Trophoblast cell (in vitro differentiated cells and primary cell): ENCODE data around the gene LAMB1. TPM values are rescaled to one million over a fixed set of nuclear protein-coding genes. Genes with fewer than 3 reads are reported as not detected.

Source experiments
- DNase-seq, 2 donors: peaks; one replicate each; pipeline ENCODE4 v3.0.0-alpha.2; 2016
- H2AFZ ChIP-seq: 2 replicates; pipeline ENCODE4 v1.6.1; 2013; ENCODE audit warnings: low read length, moderate library complexity, mild to moderate bottlenecking; ENCODE audit not compliant: insufficient read depth, poor library complexity
- H2AK5ac ChIP-seq: 2 replicates; pipeline ENCODE4 v1.6.1; 2013; ENCODE audit warnings: mild to moderate bottlenecking, low read length
- H2BK120ac ChIP-seq: 2 replicates; pipeline ENCODE4 v1.6.1; 2013; ENCODE audit warnings: low read length, mild to moderate bottlenecking, moderate library complexity; ENCODE audit not compliant: insufficient read depth, poor library complexity
- H2BK12ac ChIP-seq: 2 replicates; pipeline ENCODE4 v1.6.1; 2013; ENCODE audit warnings: mild to moderate bottlenecking, low read length, moderate library complexity
- H2BK5ac ChIP-seq: 2 replicates; pipeline ENCODE4 v1.6.1; 2013; ENCODE audit warnings: low read length, low read depth, moderate library complexity, mild to moderate bottlenecking; ENCODE audit not compliant: poor library complexity
- H3K14ac ChIP-seq: 2 replicates; pipeline ENCODE4 v1.6.1; 2013; ENCODE audit warnings: mild to moderate bottlenecking, low read length
- H3K18ac ChIP-seq: 2 replicates; pipeline ENCODE4 v1.6.1; 2013; ENCODE audit warnings: mild to moderate bottlenecking, low read length
- H3K23ac ChIP-seq: 2 replicates; pipeline ENCODE4 v1.6.1; 2013; ENCODE audit warnings: low read length
- H3K27ac ChIP-seq: 2 replicates; pipeline ENCODE4 v1.5.1; 2013; ENCODE audit warnings: low read depth, mild to moderate bottlenecking, inconsistent platforms, low read length, moderate library complexity
- H3K27me3 ChIP-seq: 2 replicates; pipeline ENCODE4 v1.6.1; 2013; ENCODE audit warnings: inconsistent platforms, mild to moderate bottlenecking, low read length, moderate library complexity; ENCODE audit not compliant: insufficient read depth
- H3K36me3 ChIP-seq, 2 experiments: 1 replicate in 1 of 2; 2 replicates in 1 of 2; pipeline ENCODE4 v1.6.1; 2013; ENCODE audit warnings: low read length in 2 of 2, mild to moderate bottlenecking in 2 of 2, moderate library complexity in 1 of 2; ENCODE audit not compliant: insufficient read depth in 2 of 2, control insufficient read depth in 1 of 2
- H3K4ac ChIP-seq: 2 replicates; pipeline ENCODE4 v1.6.1; 2013; ENCODE audit warnings: low read depth, mild to moderate bottlenecking, low read length, moderate library complexity
- H3K4me1 ChIP-seq, 2 experiments: 1 replicate in 1 of 2; 2 replicates in 1 of 2; pipeline ENCODE4 v1.6.1; 2013; ENCODE audit warnings: low read length in 2 of 2, mild to moderate bottlenecking in 2 of 2, moderate library complexity in 1 of 2; ENCODE audit not compliant: insufficient read depth in 2 of 2, control insufficient read depth in 1 of 2
- H3K4me2 ChIP-seq: 2 replicates; pipeline ENCODE4 v1.6.1; 2013; ENCODE audit warnings: inconsistent platforms, mild to moderate bottlenecking, low read length, moderate library complexity
- H3K4me3 ChIP-seq: 2 replicates; pipeline ENCODE4 v1.5.1; 2013; ENCODE audit warnings: mild to moderate bottlenecking, low read depth, low read length, inconsistent platforms
- H3K79me1 ChIP-seq: one replicate; pipeline ENCODE4 v1.6.1; 2013; ENCODE audit warnings: low read length
- H3K79me2 ChIP-seq: 2 replicates; pipeline ENCODE4 v1.6.1; 2013; ENCODE audit warnings: low read length, mild to moderate bottlenecking; ENCODE audit not compliant: control insufficient read depth, insufficient read depth, poor library complexity
- H3K9ac ChIP-seq: 2 replicates; pipeline ENCODE4 v1.6.1; 2013; ENCODE audit warnings: mild to moderate bottlenecking, low read length
- H3K9me3 ChIP-seq: 2 replicates; pipeline ENCODE4 v1.6.1; 2013; ENCODE audit warnings: low read depth, mild to moderate bottlenecking, control low read depth, inconsistent platforms, low read length; ENCODE audit not compliant: insufficient read depth
- H4K12ac ChIP-seq: 2 replicates; pipeline ENCODE4 v1.6.1; 2013; ENCODE audit warnings: low read depth, mild to moderate bottlenecking, low read length, moderate library complexity
- H4K8ac ChIP-seq: 2 replicates; pipeline ENCODE4 v1.6.1; 2013; ENCODE audit warnings: low read depth, mild to moderate bottlenecking, low read length, moderate library complexity
- H4K91ac ChIP-seq: one replicate; pipeline ENCODE4 v1.6.1; 2013; ENCODE audit warnings: low read depth, mild to moderate bottlenecking, low read length, moderate library complexity
- WGBS: extraction: QIAGEN DNeasy Blood & Tissue Kit; methylation state at CpG from one replicate; pipeline ENCODE4 v1.1.7; 2013; ENCODE audit warnings: missing lambda C conversion rate; ENCODE audit not compliant: insufficient read length, insufficient coverage; ENCODE audit errors: extremely low coverage; 5-methylcytosine and 5-hydroxymethylcytosine counted together
- polyA plus RNA-seq: library from polyadenylated mRNA; stranded (reverse); fragments of 200-250 nt; gene quantifications from 2 replicates; pipeline ENCODE4 v1.2.3, GENCODE V29; 2013

The LAMB1 gene
- 407 and 428 TPM in 2 replicates for polyA plus RNA-seq

DNA sequence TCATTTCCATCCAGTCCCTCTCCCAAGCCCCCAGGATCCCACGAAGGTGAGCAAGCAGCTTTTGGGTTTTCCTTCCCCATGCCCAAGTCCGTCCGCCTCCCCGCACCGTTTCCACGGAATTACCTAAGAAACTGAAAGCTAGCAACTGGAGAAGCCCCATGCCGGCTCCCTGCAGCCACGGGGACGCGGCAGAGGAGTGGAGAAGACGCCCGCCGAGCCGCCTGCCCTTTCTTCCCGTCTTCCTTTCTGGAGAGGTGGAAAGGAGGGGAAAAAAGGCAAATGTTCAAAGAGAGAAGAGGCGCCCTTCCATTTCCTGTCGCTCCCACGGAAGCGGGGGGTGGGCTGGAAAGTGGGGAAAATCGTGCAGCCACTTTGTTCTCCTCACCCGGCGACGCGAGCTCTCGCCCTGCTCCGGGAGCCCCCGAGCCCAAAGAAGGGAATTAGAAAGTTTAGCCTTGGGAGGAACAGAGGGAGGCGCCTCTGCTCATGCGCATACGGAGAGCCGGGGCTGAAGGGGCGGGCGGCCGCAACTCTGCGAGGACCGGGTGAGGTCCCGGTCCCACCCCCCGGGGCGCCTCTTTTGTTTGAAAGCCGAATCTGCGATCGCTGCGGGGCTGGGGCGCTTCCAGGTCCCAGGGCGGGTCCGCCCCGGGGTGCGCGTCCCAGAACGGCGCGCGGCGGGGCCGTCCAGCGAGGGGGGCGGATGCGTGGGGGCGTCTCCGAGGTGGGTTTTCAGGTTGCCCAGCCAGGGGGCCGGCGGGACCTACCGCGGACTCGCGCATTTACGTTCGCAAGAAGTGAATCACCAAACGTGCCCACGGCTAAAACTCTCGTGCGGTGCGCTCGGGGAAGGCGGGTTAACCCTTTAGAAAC, at the start of gene LAMB1:
Gene LAMB1 (minus strand): TSS at position 436 of the 873 bp plus-strand sequence. CDS start 276 bp downstream, at position 160.
- Histone ChIP-seq H3K18ac (peak within 1 kb of the TSS; percentile 89), H4K12ac (peak within 1 kb of the TSS; percentile 82), H3K23ac (no peak within 1 kb of the TSS), H3K79me1 (peaks cover 44% of the 10 kb centered on the region), H3K4me2 (peak within 1 kb of the TSS; percentile 62), H3K27ac (peak within 1 kb of the TSS; percentile 95), H3K36me3 (peaks cover 12 to 13% of the 10 kb centered on the region in 2 experiments), H2BK12ac (peak within 1 kb of the TSS; percentile 79), H3K4me3 (peak within 1 kb of the TSS; percentile 99), H3K9me3 (peaks cover 3% of the 10 kb centered on the region), H2AK5ac (peak within 1 kb of the TSS; percentile 61), H2BK5ac (peak within 1 kb of the TSS; percentile 92), H3K14ac (peak within 1 kb of the TSS; percentile 96), H4K8ac (peak within 1 kb of the TSS; percentile 68), H3K27me3 (no peaks in the 10 kb centered on the region), H3K4me1 (peaks cover 12 to 17% of the 10 kb centered on the region in 2 experiments), H3K4ac (peak within 1 kb of the TSS; percentile 87), H2AFZ (peak within 1 kb of the TSS; percentile 56), H4K91ac (peak within 1 kb of the TSS; percentile 91), H3K9ac (peak within 1 kb of the TSS; percentile 100), H2BK120ac (peak within 1 kb of the TSS; percentile 92), H3K79me2 (peaks cover 20% of the 10 kb centered on the region)
- no CpG with 5 or more reads among the region's 75 CpGs for WGBS
- DNase-seq = peak; percentile 63 to 83

DNA sequence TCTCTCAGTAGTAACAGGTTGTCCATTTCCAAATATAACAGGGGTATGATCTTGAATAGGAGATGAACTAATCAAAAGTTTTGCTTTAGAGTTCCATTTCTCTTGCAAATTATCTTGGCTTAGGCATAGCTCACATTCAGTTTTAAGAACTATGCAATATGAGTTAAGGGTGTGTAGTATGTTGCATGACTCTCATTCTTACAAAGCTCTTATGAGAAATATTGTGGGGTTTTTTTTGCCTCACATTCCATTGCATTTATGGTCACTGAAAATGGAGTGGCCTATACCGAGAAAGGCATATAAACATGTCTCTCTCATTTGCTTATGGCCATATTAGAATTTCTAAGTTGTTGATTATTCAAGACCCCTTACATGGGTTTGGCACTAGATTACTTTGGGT, 48.5 kb upstream of the LAMB1 start:
- H3K4me2 ChIP-seq = no peak overlapping the region
- H3K14ac ChIP-seq = no peak overlapping the region
- WGBS = no CpG with 5 or more reads among the region's 1 CpG
- H3K9me3 ChIP-seq = no peaks in the 10 kb centered on the region
- no peaks in the 10 kb centered on the region for H3K27me3 ChIP-seq
- no peak overlapping the region for H2BK12ac ChIP-seq
- H3K36me3 ChIP-seq = no peaks in the 10 kb centered on the region
- DNase-seq = no peak
- H3K18ac ChIP-seq = no peak overlapping the region
- H3K4me1 ChIP-seq = peaks cover 2 to 3% of the 10 kb centered on the region in 2 experiments
- no peak overlapping the region for H3K27ac ChIP-seq
- no peak overlapping the region for H3K4ac ChIP-seq
- no peak overlapping the region for H3K9ac ChIP-seq
- H4K91ac ChIP-seq = no peak overlapping the region
- no peak overlapping the region for H3K23ac ChIP-seq
- no peak overlapping the region for H2BK120ac ChIP-seq
- no peaks in the 10 kb centered on the region for H3K79me2 ChIP-seq
- H3K4me3 ChIP-seq = no peak overlapping the region
- H2BK5ac ChIP-seq = no peak overlapping the region
- H2AFZ ChIP-seq = no peak overlapping the region
- no peaks in the 10 kb centered on the region for H3K79me1 ChIP-seq
- no peak overlapping the region for H4K8ac ChIP-seq
- H2AK5ac ChIP-seq = no peak overlapping the region
- H4K12ac ChIP-seq = no peak overlapping the region

DNA sequence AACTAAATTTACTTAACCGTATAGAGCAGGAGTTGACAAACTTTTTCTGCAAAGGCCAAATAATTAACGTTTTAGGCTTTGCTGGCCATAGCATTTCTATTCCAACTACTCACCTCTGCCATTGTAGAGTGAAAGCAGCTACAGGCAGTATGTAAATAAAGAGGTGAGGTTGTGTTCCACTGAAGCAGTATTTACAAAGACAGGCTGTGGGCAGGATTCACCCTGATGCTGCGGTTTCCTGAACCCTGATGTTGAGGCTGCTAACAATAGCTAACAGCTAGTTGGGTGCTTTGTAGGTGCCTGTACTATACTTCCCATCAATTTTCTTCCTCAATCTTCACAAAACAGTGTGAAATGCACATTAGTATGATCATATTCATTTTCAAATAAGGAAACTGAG, 47.0 kb upstream of the LAMB1 start:
- H3K36me3 ChIP-seq = no peaks in the 10 kb centered on the region
- DNase-seq = no peak
- H3K9me3 ChIP-seq = no peaks in the 10 kb centered on the region
- H4K12ac ChIP-seq = no peak overlapping the region
- H3K27me3 ChIP-seq = no peaks in the 10 kb centered on the region
- H4K8ac ChIP-seq = no peak overlapping the region
- no peak overlapping the region for H2BK5ac ChIP-seq
- H3K79me2 ChIP-seq = no peaks in the 10 kb centered on the region
- H2AK5ac ChIP-seq = no peak overlapping the region
- H2BK12ac ChIP-seq = no peak overlapping the region
- H3K4ac ChIP-seq = no peak overlapping the region
- no peak overlapping the region for H2AFZ ChIP-seq
- no peaks in the 10 kb centered on the region for H3K79me1 ChIP-seq
- H2BK120ac ChIP-seq = no peak overlapping the region
- no peak overlapping the region for H3K9ac ChIP-seq
- H3K14ac ChIP-seq = no peak overlapping the region
- no CpG with 5 or more reads among the region's 3 CpGs for WGBS
- H3K4me3 ChIP-seq = no peak overlapping the region
- H3K27ac ChIP-seq = no peak overlapping the region
- no peak overlapping the region for H3K18ac ChIP-seq
- H4K91ac ChIP-seq = no peak overlapping the region
- no peak overlapping the region for H3K23ac ChIP-seq
- no peak overlapping the region for H3K4me2 ChIP-seq
- no peaks in the 10 kb centered on the region for H3K4me1 ChIP-seq

DNA sequence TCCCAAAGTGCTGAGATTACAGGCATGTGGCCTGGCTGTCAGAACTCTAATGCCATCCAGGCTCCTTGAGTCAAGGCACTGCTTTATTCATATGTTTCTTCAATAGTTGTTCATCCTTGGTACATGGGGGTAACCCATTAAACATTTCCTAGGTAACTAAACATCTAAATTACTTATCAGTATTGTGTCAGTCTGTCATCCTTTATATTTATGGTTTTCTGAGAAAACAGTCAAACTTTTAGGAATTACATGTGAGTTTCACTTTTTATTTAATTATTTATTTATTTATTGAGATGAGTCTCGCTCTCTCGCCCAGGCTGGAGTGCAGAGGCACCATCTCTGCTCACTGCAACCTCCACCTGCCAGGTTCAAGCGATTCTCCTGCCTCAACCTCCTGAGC, 45.5 kb upstream of the LAMB1 start:
- Histone ChIP-seq H3K14ac (no peak overlapping the region), H3K36me3 (no peaks in the 10 kb centered on the region), H3K18ac (no peak overlapping the region), H2AFZ (no peak overlapping the region), H4K12ac (no peak overlapping the region), H2BK120ac (peak overlapping the region; percentile 33), H3K23ac (no peak overlapping the region), H3K4me3 (no peak overlapping the region), H3K79me1 (no peaks in the 10 kb centered on the region), H2BK12ac (peak overlapping the region; percentile 58), H2AK5ac (no peak overlapping the region), H3K79me2 (no peaks in the 10 kb centered on the region), H4K91ac (no peak overlapping the region), H3K9ac (no peak overlapping the region), H3K27me3 (no peaks in the 10 kb centered on the region), H2BK5ac (no peak overlapping the region), H3K4me1 (no peaks in the 10 kb centered on the region), H4K8ac (no peak overlapping the region), H3K27ac (no peak overlapping the region), H3K4ac (no peak overlapping the region), H3K4me2 (no peak overlapping the region), H3K9me3 (no peaks in the 10 kb centered on the region)
- no CpG with 5 or more reads among the region's 3 CpGs for WGBS
- no peak for DNase-seq
